HepG2 (cell line): ENCODE results near the gene OGFR. TPM values are rescaled to one million over a fixed set of nuclear protein-coding genes. Genes with fewer than 3 reads are reported as not detected.
A peak's percentile ranks its signal among the peaks of the same experiment; 100 is the strongest.

Source experiments
- HNRNPLL ChIP-seq: fragments of 200-400 bp; formaldehyde crosslinking; IDR thresholded peaks from 2 replicates; pipeline ENCODE4 v1.6.1; 2017; ENCODE audit warnings: mild to moderate bottlenecking, low read depth, low read length; ENCODE audit not compliant: poor library complexity, severe bottlenecking
- ZFP36L2 ChIP-seq: sonication (generic); formaldehyde crosslinking; IDR thresholded peaks from 2 replicates; pipeline ENCODE4 v1.4.0; 2020; ENCODE audit warnings: missing genetic modification reagents
- ZNF660 ChIP-seq: sonication (generic); formaldehyde crosslinking; IDR thresholded peaks from 2 replicates; pipeline ENCODE4 v1.5.1; 2020; ENCODE audit warnings: mild to moderate bottlenecking, low read depth, missing genetic modification reagents, borderline replicate concordance
- polyA plus RNA-seq, 8 experiments: library from polyadenylated mRNA; depleted of rRNA in 3 of 8; stranded (reverse) in 7 of 8; unstranded in 1 of 8; fragments of >200 nt; fragmentation: Illumina TruSeq in 4 of 8; extraction: Trizol in 4 of 8; gene quantifications; 2 replicates each; pipeline versions ENCODE4 v1.2.1 to v1.2.3, GENCODE V29; 2011 to 2016; ENCODE audit warnings: low read depth in 4 of 8, missing spikeins in 1 of 8, mixed read lengths in 1 of 8; ENCODE audit not compliant: insufficient read depth in 1 of 8
- total RNA-seq, 5 experiments: library from RNA; depleted of rRNA; stranded (reverse); fragments of >200 nt; fragmentation: Illumina TruSeq; extraction: Trizol; gene quantifications; 2 replicates each; pipeline ENCODE4 v1.2.3, GENCODE V29; 2016; ENCODE audit warnings: low read depth in 1 of 5
- TF ChIP-seq, protein P1 (sequence below): sonication (generic); formaldehyde crosslinking; IDR thresholded peaks from 2 replicates; pipeline ENCODE4 v1.4.0; 2020; ENCODE audit warnings: missing genetic modification reagents, mild to moderate bottlenecking, borderline replicate concordance
- TF ChIP-seq, protein P2 (sequence below): sonication (generic); formaldehyde crosslinking; IDR thresholded peaks from 2 replicates; pipeline ENCODE4 v1.5.0; 2020; ENCODE audit warnings: mild to moderate bottlenecking, missing genetic modification reagents, borderline replicate concordance
- TF ChIP-seq, protein P3 (sequence below): IDR thresholded peaks from 2 replicates; pipeline ENCODE4 v1.6.1; 2012; ENCODE audit warnings: low read length, improper control_type of control experiment
- TF ChIP-seq, protein P4 (sequence below): sonication (generic); formaldehyde crosslinking; IDR thresholded peaks from 2 replicates; pipeline ENCODE4 v1.8.0; 2022; ENCODE audit warnings: missing genetic modification reagents, low read depth, mild to moderate bottlenecking, borderline replicate concordance
- TF ChIP-seq, protein P5 (sequence below): conservative IDR thresholded peaks from 2 replicates; pipeline ENCODE4 v1.6.1; 2018; ENCODE audit warnings: missing genetic modification reagents
- TF ChIP-seq, protein P6 (sequence below): sonication (generic); formaldehyde crosslinking; IDR thresholded peaks from 2 replicates; pipeline ENCODE4 v1.5.0; 2020; ENCODE audit warnings: mild to moderate bottlenecking, missing genetic modification reagents
- TF ChIP-seq, protein P7 (sequence below): sonication (generic); formaldehyde crosslinking; IDR thresholded peaks from 2 replicates; pipeline ENCODE4 v1.4.0; 2020; ENCODE audit warnings: low read depth, missing genetic modification reagents

OGFR gene
- total and polyA plus RNA-seq, 2 of the 13 experiments (the other 11 are each of a cell fraction or from before 2014, with no cell fraction given), result 47.7 to 81.8 TPM

DNA sequence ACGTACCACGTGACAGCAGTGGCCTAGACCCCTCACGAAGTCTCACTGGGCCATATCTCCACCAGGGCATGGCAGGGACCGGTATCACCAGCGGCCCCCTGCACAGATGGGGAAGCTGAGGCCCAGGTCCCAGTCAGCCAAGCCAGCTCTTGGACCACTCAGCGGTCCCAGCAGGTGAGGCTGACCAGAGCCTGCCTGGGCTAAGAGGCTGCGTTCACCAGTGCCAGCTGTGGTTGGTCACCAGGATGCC is 11.0 kb upstream of the OGFR start (continued):
- TF ChIP-seq, protein P1, sequence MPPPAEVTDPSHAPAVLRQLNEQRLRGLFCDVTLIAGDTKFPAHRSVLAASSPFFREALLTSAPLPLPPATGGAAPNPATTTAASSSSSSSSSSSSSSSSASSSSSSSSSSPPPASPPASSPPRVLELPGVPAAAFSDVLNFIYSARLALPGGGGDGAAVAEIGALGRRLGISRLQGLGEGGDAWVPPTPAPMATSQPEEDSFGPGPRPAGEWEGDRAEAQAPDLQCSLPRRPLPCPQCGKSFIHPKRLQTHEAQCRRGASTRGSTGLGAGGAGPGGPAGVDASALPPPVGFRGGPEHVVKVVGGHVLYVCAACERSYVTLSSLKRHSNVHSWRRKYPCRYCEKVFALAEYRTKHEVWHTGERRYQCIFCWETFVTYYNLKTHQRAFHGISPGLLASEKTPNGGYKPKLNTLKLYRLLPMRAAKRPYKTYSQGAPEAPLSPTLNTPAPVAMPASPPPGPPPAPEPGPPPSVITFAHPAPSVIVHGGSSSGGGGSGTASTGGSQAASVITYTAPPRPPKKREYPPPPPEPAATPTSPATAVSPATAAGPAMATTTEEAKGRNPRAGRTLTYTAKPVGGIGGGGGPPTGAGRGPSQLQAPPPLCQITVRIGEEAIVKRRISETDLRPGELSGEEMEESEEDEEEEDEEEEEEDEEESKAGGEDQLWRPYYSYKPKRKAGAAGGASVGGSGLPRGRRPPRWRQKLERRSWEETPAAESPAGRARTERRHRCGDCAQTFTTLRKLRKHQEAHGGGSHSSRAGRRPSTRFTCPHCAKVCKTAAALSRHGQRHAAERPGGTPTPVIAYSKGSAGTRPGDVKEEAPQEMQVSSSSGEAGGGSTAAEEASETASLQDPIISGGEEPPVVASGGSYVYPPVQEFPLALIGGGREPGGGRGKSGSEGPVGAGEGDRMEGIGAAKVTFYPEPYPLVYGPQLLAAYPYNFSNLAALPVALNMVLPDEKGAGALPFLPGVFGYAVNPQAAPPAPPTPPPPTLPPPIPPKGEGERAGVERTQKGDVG, result peak; percentile 74; the same call in 1 of the 2 replicates
- TF ChIP-seq ZNF660 (CRISPR knock-in tag) (no peak), HNRNPLL (no peak), ZFP36L2 (CRISPR knock-in tag) (no peak)
- TF ChIP-seq, protein P2, sequence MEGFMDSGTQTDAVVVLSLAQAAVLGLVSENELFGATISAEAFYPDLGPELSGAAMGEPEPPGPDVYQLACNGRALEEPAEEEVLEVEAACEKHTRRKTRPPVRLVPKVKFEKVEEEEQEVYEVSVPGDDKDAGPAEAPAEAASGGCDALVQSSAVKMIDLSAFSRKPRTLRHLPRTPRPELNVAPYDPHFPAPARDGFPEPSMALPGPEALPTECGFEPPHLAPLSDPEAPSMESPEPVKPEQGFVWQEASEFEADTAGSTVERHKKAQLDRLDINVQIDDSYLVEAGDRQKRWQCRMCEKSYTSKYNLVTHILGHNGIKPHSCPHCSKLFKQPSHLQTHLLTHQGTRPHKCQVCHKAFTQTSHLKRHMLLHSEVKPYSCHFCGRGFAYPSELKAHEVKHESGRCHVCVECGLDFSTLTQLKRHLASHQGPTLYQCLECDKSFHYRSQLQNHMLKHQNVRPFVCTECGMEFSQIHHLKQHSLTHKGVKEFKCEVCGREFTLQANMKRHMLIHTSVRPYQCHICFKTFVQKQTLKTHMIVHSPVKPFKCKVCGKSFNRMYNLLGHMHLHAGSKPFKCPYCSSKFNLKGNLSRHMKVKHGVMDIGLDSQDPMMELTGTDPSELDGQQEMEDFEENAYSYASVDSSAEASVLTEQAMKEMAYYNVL (CRISPR knock-in tag), result no peak
- TF ChIP-seq, protein P3, sequence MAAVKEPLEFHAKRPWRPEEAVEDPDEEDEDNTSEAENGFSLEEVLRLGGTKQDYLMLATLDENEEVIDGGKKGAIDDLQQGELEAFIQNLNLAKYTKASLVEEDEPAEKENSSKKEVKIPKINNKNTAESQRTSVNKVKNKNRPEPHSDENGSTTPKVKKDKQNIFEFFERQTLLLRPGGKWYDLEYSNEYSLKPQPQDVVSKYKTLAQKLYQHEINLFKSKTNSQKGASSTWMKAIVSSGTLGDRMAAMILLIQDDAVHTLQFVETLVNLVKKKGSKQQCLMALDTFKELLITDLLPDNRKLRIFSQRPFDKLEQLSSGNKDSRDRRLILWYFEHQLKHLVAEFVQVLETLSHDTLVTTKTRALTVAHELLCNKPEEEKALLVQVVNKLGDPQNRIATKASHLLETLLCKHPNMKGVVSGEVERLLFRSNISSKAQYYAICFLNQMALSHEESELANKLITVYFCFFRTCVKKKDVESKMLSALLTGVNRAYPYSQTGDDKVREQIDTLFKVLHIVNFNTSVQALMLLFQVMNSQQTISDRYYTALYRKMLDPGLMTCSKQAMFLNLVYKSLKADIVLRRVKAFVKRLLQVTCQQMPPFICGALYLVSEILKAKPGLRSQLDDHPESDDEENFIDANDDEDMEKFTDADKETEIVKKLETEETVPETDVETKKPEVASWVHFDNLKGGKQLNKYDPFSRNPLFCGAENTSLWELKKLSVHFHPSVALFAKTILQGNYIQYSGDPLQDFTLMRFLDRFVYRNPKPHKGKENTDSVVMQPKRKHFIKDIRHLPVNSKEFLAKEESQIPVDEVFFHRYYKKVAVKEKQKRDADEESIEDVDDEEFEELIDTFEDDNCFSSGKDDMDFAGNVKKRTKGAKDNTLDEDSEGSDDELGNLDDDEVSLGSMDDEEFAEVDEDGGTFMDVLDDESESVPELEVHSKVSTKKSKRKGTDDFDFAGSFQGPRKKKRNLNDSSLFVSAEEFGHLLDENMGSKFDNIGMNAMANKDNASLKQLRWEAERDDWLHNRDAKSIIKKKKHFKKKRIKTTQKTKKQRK, result no peak
- TF ChIP-seq, protein P4, sequence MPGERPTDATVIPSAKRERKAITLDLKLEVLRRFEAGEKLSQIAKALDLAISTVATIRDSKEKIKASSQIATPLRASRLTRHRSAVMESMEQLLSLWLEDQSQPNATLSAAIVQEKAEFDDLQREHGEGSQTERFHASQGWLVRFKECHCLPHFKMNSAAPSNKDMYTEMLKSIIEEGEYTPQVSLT, result no peak
- TF ChIP-seq, protein P5, sequence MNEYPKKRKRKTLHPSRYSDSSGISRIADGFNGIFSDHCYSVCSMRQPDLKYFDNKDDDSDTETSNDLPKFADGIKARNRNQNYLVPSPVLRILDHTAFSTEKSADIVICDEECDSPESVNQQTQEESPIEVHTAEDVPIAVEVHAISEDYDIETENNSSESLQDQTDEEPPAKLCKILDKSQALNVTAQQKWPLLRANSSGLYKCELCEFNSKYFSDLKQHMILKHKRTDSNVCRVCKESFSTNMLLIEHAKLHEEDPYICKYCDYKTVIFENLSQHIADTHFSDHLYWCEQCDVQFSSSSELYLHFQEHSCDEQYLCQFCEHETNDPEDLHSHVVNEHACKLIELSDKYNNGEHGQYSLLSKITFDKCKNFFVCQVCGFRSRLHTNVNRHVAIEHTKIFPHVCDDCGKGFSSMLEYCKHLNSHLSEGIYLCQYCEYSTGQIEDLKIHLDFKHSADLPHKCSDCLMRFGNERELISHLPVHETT (CRISPR knock-in tag), result no peak
- TF ChIP-seq, protein P6, sequence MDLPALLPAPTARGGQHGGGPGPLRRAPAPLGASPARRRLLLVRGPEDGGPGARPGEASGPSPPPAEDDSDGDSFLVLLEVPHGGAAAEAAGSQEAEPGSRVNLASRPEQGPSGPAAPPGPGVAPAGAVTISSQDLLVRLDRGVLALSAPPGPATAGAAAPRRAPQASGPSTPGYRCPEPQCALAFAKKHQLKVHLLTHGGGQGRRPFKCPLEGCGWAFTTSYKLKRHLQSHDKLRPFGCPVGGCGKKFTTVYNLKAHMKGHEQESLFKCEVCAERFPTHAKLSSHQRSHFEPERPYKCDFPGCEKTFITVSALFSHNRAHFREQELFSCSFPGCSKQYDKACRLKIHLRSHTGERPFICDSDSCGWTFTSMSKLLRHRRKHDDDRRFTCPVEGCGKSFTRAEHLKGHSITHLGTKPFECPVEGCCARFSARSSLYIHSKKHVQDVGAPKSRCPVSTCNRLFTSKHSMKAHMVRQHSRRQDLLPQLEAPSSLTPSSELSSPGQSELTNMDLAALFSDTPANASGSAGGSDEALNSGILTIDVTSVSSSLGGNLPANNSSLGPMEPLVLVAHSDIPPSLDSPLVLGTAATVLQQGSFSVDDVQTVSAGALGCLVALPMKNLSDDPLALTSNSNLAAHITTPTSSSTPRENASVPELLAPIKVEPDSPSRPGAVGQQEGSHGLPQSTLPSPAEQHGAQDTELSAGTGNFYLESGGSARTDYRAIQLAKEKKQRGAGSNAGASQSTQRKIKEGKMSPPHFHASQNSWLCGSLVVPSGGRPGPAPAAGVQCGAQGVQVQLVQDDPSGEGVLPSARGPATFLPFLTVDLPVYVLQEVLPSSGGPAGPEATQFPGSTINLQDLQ (CRISPR knock-in tag), result no peak
- TF ChIP-seq, protein P7, sequence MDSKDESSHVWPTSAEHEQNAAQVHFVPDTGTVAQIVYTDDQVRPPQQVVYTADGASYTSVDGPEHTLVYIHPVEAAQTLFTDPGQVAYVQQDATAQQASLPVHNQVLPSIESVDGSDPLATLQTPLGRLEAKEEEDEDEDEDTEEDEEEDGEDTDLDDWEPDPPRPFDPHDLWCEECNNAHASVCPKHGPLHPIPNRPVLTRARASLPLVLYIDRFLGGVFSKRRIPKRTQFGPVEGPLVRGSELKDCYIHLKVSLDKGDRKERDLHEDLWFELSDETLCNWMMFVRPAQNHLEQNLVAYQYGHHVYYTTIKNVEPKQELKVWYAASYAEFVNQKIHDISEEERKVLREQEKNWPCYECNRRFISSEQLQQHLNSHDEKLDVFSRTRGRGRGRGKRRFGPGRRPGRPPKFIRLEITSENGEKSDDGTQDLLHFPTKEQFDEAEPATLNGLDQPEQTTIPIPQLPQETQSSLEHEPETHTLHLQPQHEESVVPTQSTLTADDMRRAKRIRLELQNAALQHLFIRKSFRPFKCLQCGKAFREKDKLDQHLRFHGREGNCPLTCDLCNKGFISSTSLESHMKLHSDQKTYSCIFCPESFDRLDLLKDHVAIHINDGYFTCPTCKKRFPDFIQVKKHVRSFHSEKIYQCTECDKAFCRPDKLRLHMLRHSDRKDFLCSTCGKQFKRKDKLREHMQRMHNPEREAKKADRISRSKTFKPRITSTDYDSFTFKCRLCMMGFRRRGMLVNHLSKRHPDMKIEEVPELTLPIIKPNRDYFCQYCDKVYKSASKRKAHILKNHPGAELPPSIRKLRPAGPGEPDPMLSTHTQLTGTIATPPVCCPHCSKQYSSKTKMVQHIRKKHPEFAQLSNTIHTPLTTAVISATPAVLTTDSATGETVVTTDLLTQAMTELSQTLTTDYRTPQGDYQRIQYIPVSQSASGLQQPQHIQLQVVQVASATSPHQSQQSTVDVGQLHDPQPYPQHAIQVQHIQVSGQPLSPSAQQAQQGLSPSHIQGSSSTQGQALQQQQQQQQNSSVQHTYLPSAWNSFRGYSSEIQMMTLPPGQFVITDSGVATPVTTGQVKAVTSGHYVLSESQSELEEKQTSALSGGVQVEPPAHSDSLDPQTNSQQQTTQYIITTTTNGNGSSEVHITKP (CRISPR knock-in tag), result 0 out of 2 replicates have a peak, but pooled peaks have one; percentile 45
